DOHH2 (cell line): ENCODE results near the gene TLL2.

Experiments
- CTCF ChIP-seq: fragments of 200-600 bp; sonication (generic); IDR thresholded peaks from one replicate; pipeline ENCODE4 v1.5.1; 2014; ENCODE audit warnings: antibody characterized with exemption, mild to moderate bottlenecking, low read depth, low read length; ENCODE audit not compliant: poor library complexity, severe bottlenecking
- EZH2phosphoT487 ChIP-seq: fragments of 200-600 bp; sonication (generic); IDR thresholded peaks from 2 replicates; pipeline ENCODE4 v1.6.1; 2017; ENCODE audit warnings: borderline replicate concordance, mild to moderate bottlenecking, antibody characterized with exemption, low read length, moderate library complexity, mixed read lengths

GRCh38 chr10:96495544-96495943 is 18.2 kb downstream of the TLL2 start:
- TF ChIP-seq CTCF (no peak), EZH2phosphoT487 (no peak)
